Small intestine (tissue), 4 donors: ENCODE data around the gene NHLH1. TPM values are rescaled to one million over a fixed set of nuclear protein-coding genes. Genes with fewer than 3 reads are reported as not detected.

Experiments used
- polyA plus RNA-seq, 4 donors: library from polyadenylated mRNA; stranded (reverse) in 3 of 4; unstranded in 1 of 4; fragments of 200-250 nt in 3 of 4; fragments of 120-200 nt in 1 of 4; gene quantifications; one replicate each; pipeline versions ENCODE4 v1.2.1 to v1.2.3, GENCODE V29; 2013
- donor health status: healthy with polysubstance abuse.
- donor health status: Bipolar disorder and iron deficiency.
- donor health status: healthy.

Gene NHLH1
- polyA plus RNA-seq, 4 donors = 0.15 to 0.67 (median 0.37) TPM

Other genes with a start within 250 kb of the NHLH1 start
- gene ATP1A4, start 215.5 kb upstream of the NHLH1 start, polyA plus RNA-seq = under 1 TPM in 2 of 4 donors, not detected in 2; 0.12 to 0.24 TPM
- gene CASQ1, start 176.5 kb upstream of the NHLH1 start, polyA plus RNA-seq = 1 to 10 TPM in 1 of 4 donors, under 1 TPM in 3; 0.45 to 2.1 (median 0.60) TPM
- gene PEA15, start 161.7 kb upstream of the NHLH1 start, polyA plus RNA-seq = 100 to 1,000 TPM in 1 of 4 donors, 10 to 100 TPM in 3; 15.2 to 116 (median 47.9) TPM
- 100 to 1,000 TPM in 1 of 4 donors, 10 to 100 TPM in 3; 43.5 to 145 (median 59.1) TPM for gene DCAF8, start 104.5 kb upstream of the NHLH1 start, polyA plus RNA-seq
- 10 to 100 TPM; 20.8 to 52.3 (median 24.5) TPM for gene PEX19, start 81.9 kb upstream of the NHLH1 start, polyA plus RNA-seq
- gene COPA, start 23.8 kb upstream of the NHLH1 start, polyA plus RNA-seq = 100 to 1,000 TPM in 2 of 4 donors, 10 to 100 TPM in 2; 79.7 to 143 (median 93.2) TPM
- gene NCSTN, start 23.7 kb upstream of the NHLH1 start, polyA plus RNA-seq = 100 to 1,000 TPM in 1 of 4 donors, 10 to 100 TPM in 3; 50.1 to 138 (median 59.6) TPM
- 10 to 100 TPM in 1 of 4 donors, 1 to 10 TPM in 1, under 1 TPM in 2; 0.27 to 20.6 (median 3.0) TPM for gene VANGL2, start 33.5 kb downstream of the NHLH1 start, polyA plus RNA-seq
- 1 to 10 TPM in 2 of 4 donors, under 1 TPM in 2; 0.22 to 1.6 (median 1.1) TPM for gene SLAMF6, start 156.2 kb downstream of the NHLH1 start, polyA plus RNA-seq
- gene CD84, start 212.4 kb downstream of the NHLH1 start, polyA plus RNA-seq = 1 to 10 TPM in 1 of 4 donors, under 1 TPM in 3; 0.22 to 1.5 (median 0.60) TPM